ENCODE results near the gene METTL8. TPM values are rescaled to one million over a fixed set of nuclear protein-coding genes. Genes with fewer than 3 reads are reported as not detected.

The METTL8 gene
- total RNA-seq, 1 experiment from 2014 or later, result 25.7 TPM

GRCh38 chr2:171287611-171288010 is 146.2 kb downstream of the METTL8 start:
- POLR2A ChIA-PET, result no interaction called here
- Histone ChIP-seq H3K4me3 (ENCODE audit: low read depth, low read length) (no peak overlapping the region), H3K36me3 (ENCODE audit: control insufficient read depth, insufficient read depth, low read length) (no peaks in the 10 kb centered on the region), H3K4me1 (peaks cover 10% of the 10 kb centered on the region), H3K9me3 (no peaks in the 10 kb centered on the region), H3K27me3 (replicated peaks; ENCODE audit: control insufficient read depth, insufficient read depth, low read length) (no peaks in the 10 kb centered on the region)
- Mint-ChIP-seq H3K9me3 (ENCODE audit: unreplicated experiment) (no peaks in the 10 kb centered on the region), H3K4me1 (ENCODE audit: low read depth, unreplicated experiment) (peaks cover 7% of the 10 kb centered on the region), H3K27me3 (ENCODE audit: insufficient read depth, unreplicated experiment) (no peaks in the 10 kb centered on the region), H3K36me3 (ENCODE audit: insufficient read depth, unreplicated experiment) (no peaks in the 10 kb centered on the region), H3K4me3 (ENCODE audit: unreplicated experiment) (no peak overlapping the region), H3K27ac (ENCODE audit: unreplicated experiment) (no peak overlapping the region)
- intact Hi-C loops (cut with micrococcal nuclease; ENCODE audit: unreplicated experiment), result no loop called here
- CTCF ChIA-PET, result no interaction called here
- no peak for DNase-seq
- no peak for TF ChIP-seq CTCF (IDR thresholded peaks at IDR 0.05; ENCODE audit: insufficient read depth in 1 of 2, low read depth in 1 of 2, low read length in 1 of 2, severe bottlenecking in 1 of 2, unreplicated experiment in 1 of 2)
- no TSS peak for BruUV-seq (replicated peaks)

GRCh38 chr2:171287036-171287571 is 146.7 kb downstream of the METTL8 start:
- Mint-ChIP-seq H3K4me1 (ENCODE audit: low read depth, unreplicated experiment) (peaks cover 7% of the 10 kb centered on the region), H3K4me3 (ENCODE audit: unreplicated experiment) (no peak overlapping the region), H3K9me3 (ENCODE audit: unreplicated experiment) (no peaks in the 10 kb centered on the region), H3K27me3 (ENCODE audit: insufficient read depth, unreplicated experiment) (no peaks in the 10 kb centered on the region), H3K27ac (ENCODE audit: unreplicated experiment) (no peak overlapping the region), H3K36me3 (ENCODE audit: insufficient read depth, unreplicated experiment) (no peaks in the 10 kb centered on the region)
- ChIA-PET POLR2A (no interaction called here), CTCF (no interaction called here)
- intact Hi-C loops (cut with micrococcal nuclease; ENCODE audit: unreplicated experiment), result no loop called here
- Histone ChIP-seq H3K27me3 (replicated peaks; ENCODE audit: control insufficient read depth, insufficient read depth, low read length) (no peaks in the 10 kb centered on the region; the same call in 1 of the 2 replicates), H3K36me3 (ENCODE audit: control insufficient read depth, insufficient read depth, low read length) (no peaks in the 10 kb centered on the region), H3K4me3 (ENCODE audit: low read depth, low read length) (no peak overlapping the region), H3K4me1 (peaks cover 10% of the 10 kb centered on the region), H3K9me3 (no peaks in the 10 kb centered on the region)
- no peak for DNase-seq
- TF ChIP-seq CTCF (IDR thresholded peaks at IDR 0.05; ENCODE audit: insufficient read depth in 1 of 2, low read depth in 1 of 2, low read length in 1 of 2, severe bottlenecking in 1 of 2, unreplicated experiment in 1 of 2), result no peak
- no TSS peak for BruUV-seq (replicated peaks)

GRCh38 chr2:171281110-171281509 is 152.7 kb downstream of the METTL8 start:
- no peaks in the 10 kb centered on the region for H3K36me3 ChIP-seq (ENCODE audit: control insufficient read depth, insufficient read depth, low read length)
- ChIA-PET POLR2A (no interaction called here), CTCF (no interaction called here)
- Mint-ChIP-seq H3K27me3 (ENCODE audit: insufficient read depth, unreplicated experiment) (no peaks in the 10 kb centered on the region), H3K27ac (ENCODE audit: unreplicated experiment) (no peak overlapping the region), H3K4me1 (ENCODE audit: low read depth, unreplicated experiment) (no peaks in the 10 kb centered on the region), H3K4me3 (ENCODE audit: unreplicated experiment) (no peak overlapping the region), H3K9me3 (ENCODE audit: unreplicated experiment) (no peaks in the 10 kb centered on the region), H3K36me3 (ENCODE audit: insufficient read depth, unreplicated experiment) (no peaks in the 10 kb centered on the region)
- H3K9me3 ChIP-seq, result no peaks in the 10 kb centered on the region
- DNase-seq, result no peak
- no peaks in the 10 kb centered on the region; the same call in 1 of the 2 replicates for H3K27me3 ChIP-seq (replicated peaks; ENCODE audit: control insufficient read depth, insufficient read depth, low read length)
- intact Hi-C loops (cut with micrococcal nuclease; ENCODE audit: unreplicated experiment), result no loop called here
- H3K4me1 ChIP-seq, result no peaks in the 10 kb centered on the region
- TF ChIP-seq CTCF (IDR thresholded peaks at IDR 0.05; ENCODE audit: insufficient read depth in 1 of 2, low read depth in 1 of 2, low read length in 1 of 2, severe bottlenecking in 1 of 2, unreplicated experiment in 1 of 2), result no peak
- no TSS peak for BruUV-seq (replicated peaks)
- H3K4me3 ChIP-seq (ENCODE audit: low read depth, low read length), result no peak overlapping the region
